GM06990 (cell line): ENCODE results near the gene EPS15.

Experiments used
- DNase-seq: peaks from one replicate; pipeline ENCODE4 v3.0.0-alpha.2; 2011; ENCODE audit not compliant: insufficient read length; ENCODE audit errors: extremely low read depth
- H3K27me3 ChIP-seq: replicated peaks from 2 replicates; pipeline ENCODE4 v1.6.0; 2011; ENCODE audit warnings: low read length; ENCODE audit not compliant: control insufficient read depth, insufficient read depth
- H3K36me3 ChIP-seq: 2 replicates; pipeline ENCODE4 v1.5.1; 2011; ENCODE audit warnings: low read length; ENCODE audit not compliant: control insufficient read depth, insufficient read depth
- H3K4me3 ChIP-seq: replicated peaks from 2 replicates; pipeline ENCODE4 v1.5.1; 2011; ENCODE audit warnings: low read depth, mild to moderate bottlenecking, control low read depth, low read length
- CTCF ChIP-seq: IDR thresholded peaks from 2 replicates; pipeline ENCODE4 v1.5.1; 2011; ENCODE audit warnings: low read length, control low read depth, mild to moderate bottlenecking, inconsistent platforms; ENCODE audit not compliant: insufficient read depth, poor library complexity, severe bottlenecking

The EPS15 gene

GRCh38 chr1:51314974-51315373 lies 204.1 kb downstream of the EPS15 start:
- H3K36me3 ChIP-seq, result no peaks in the 10 kb centered on the region
- no peak for TF ChIP-seq CTCF
- no peaks in the 10 kb centered on the region for H3K27me3 ChIP-seq
- H3K4me3 ChIP-seq, result no peak overlapping the region
- DNase-seq, result no peak

- Histone ChIP-seq H3K27me3 (no peaks in the 10 kb centered on the region), H3K4me3 (no peak overlapping the region), H3K36me3 (no peaks in the 10 kb centered on the region)
- DNase-seq, result no peak
- TF ChIP-seq CTCF, result no peak
Observed at GRCh38 chr1:51313961-51314777, 204.9 kb downstream of the EPS15 start.

GRCh38 chr1:51313268-51313852 lies 205.7 kb downstream of the EPS15 start:
- Histone ChIP-seq H3K36me3 (no peaks in the 10 kb centered on the region), H3K27me3 (no peaks in the 10 kb centered on the region), H3K4me3 (no peak overlapping the region)
- TF ChIP-seq CTCF, result peak; percentile 17
- DNase-seq, result no peak

- no peak for DNase-seq
- Histone ChIP-seq H3K4me3 (no peak overlapping the region), H3K36me3 (no peaks in the 10 kb centered on the region), H3K27me3 (no peaks in the 10 kb centered on the region)
- TF ChIP-seq CTCF, result no peak
Observed at GRCh38 chr1:51312718-51313117, 206.3 kb downstream of the EPS15 start.

- H3K36me3 ChIP-seq, result no peaks in the 10 kb centered on the region
- H3K27me3 ChIP-seq, result no peaks in the 10 kb centered on the region
- no peak for TF ChIP-seq CTCF
- no peak overlapping the region for H3K4me3 ChIP-seq
- no peak for DNase-seq
Observed at GRCh38 chr1:51311826-51312225, 207.2 kb downstream of the EPS15 start.
